Glomerular endothelial cell (primary cell): Measurements from ENCODE around the gene PLGRKT. TPM values are rescaled to one million over a fixed set of nuclear protein-coding genes. Genes with fewer than 3 reads are reported as not detected.
"Not testable (repeated sequence)": the region's sequence is repeated elsewhere in the genome, so short reads cannot be mapped to it uniquely, and the experiment has no call there.

Source experiments
- DNase-seq: peaks from one replicate; pipeline ENCODE4 v3.0.0-alpha.2; 2011; ENCODE audit warnings: low read depth, low spot score; ENCODE audit errors: extremely low read depth
- total RNA-seq: library from RNA; depleted of rRNA; stranded (reverse); fragments of >200 nt; gene quantifications from 2 replicates; pipeline ENCODE4 v1.2.3, GENCODE V29; 2015

Gene PLGRKT
- 13.0 and 25.7 TPM in 2 replicates for total RNA-seq

- no peak for DNase-seq
Measured at GRCh38 chr9:5437254-5438216, at the start of gene PLGRKT. TSS of gene PLGRKT (minus strand) at chr9:5437925. CDS start at chr9:5431977, 5,948 bp downstream.

GRCh38 chr9:5486988-5487387 lies 49.3 kb upstream of the PLGRKT start:
- no peak for DNase-seq

GRCh38 chr9:5485378-5486085 lies 47.8 kb upstream of the PLGRKT start:
- DNase-seq: no peak

GRCh38 chr9:5483306-5483705 lies 45.6 kb upstream of the PLGRKT start:
- no peak for DNase-seq

- no peak for DNase-seq
Measured at GRCh38 chr9:5482194-5482593, 44.5 kb upstream of the PLGRKT start.

- DNase-seq: no peak
Measured at GRCh38 chr9:5481322-5482040, 43.8 kb upstream of the PLGRKT start.

- DNase-seq: no peak
Measured at GRCh38 chr9:5480919-5481318, 43.2 kb upstream of the PLGRKT start.

GRCh38 chr9:5479994-5480694 lies 42.4 kb upstream of the PLGRKT start:
- DNase-seq: no peak

GRCh38 chr9:5478206-5478605 lies 40.5 kb upstream of the PLGRKT start:
- no peak for DNase-seq

- DNase-seq: not testable (repeated sequence)
Measured at GRCh38 chr9:5475611-5476010, 37.9 kb upstream of the PLGRKT start.

GRCh38 chr9:5470816-5471215 lies 33.1 kb upstream of the PLGRKT start:
- DNase-seq: no peak

GRCh38 chr9:5470122-5470521 lies 32.4 kb upstream of the PLGRKT start:
- no peak for DNase-seq

GRCh38 chr9:5468850-5469249 lies 31.1 kb upstream of the PLGRKT start:
- DNase-seq: no peak

- DNase-seq: no peak
Measured at GRCh38 chr9:5466766-5467165, 29.0 kb upstream of the PLGRKT start.

GRCh38 chr9:5466005-5466404 lies 28.3 kb upstream of the PLGRKT start:
- DNase-seq: no peak

GRCh38 chr9:5464831-5465330 lies 27.2 kb upstream of the PLGRKT start:
- not testable (repeated sequence) for DNase-seq

- no peak for DNase-seq
Measured at GRCh38 chr9:5460157-5460556, 22.4 kb upstream of the PLGRKT start.

- no peak for DNase-seq
Measured at GRCh38 chr9:5459289-5459829, 21.6 kb upstream of the PLGRKT start.

- DNase-seq: no peak
Measured at GRCh38 chr9:5455181-5455580, 17.5 kb upstream of the PLGRKT start.

- no peak for DNase-seq
Measured at GRCh38 chr9:5453673-5454072, 15.9 kb upstream of the PLGRKT start.
